IPS-18a (cell line): ENCODE results near the gene IL15RA.

Experiments used
- H3K27ac ChIP-seq: one replicate; pipeline ENCODE4 v1.5.1; 2013; ENCODE audit warnings: low read length
- H3K27me3 ChIP-seq: one replicate; pipeline ENCODE4 v1.6.1; 2013; ENCODE audit warnings: mild to moderate bottlenecking, low read length; ENCODE audit not compliant: control insufficient read depth, insufficient read depth
- H3K36me3 ChIP-seq: one replicate; pipeline ENCODE4 v1.6.1; 2013; ENCODE audit warnings: low read depth, low read length; ENCODE audit not compliant: control insufficient read depth
- H3K4me1 ChIP-seq: one replicate; pipeline ENCODE4 v1.6.1; 2013; ENCODE audit warnings: low read depth, low read length; ENCODE audit not compliant: control insufficient read depth
- H3K4me3 ChIP-seq: one replicate; pipeline ENCODE4 v1.5.1; 2013; ENCODE audit warnings: low read length
- H3K9ac ChIP-seq: one replicate; pipeline ENCODE4 v1.6.1; 2013; ENCODE audit warnings: mild to moderate bottlenecking, low read length, moderate library complexity
- H3K9me3 ChIP-seq: one replicate; pipeline ENCODE4 v1.6.1; 2013; ENCODE audit warnings: low read depth, low read length; ENCODE audit not compliant: control insufficient read depth

Gene IL15RA, protein sequence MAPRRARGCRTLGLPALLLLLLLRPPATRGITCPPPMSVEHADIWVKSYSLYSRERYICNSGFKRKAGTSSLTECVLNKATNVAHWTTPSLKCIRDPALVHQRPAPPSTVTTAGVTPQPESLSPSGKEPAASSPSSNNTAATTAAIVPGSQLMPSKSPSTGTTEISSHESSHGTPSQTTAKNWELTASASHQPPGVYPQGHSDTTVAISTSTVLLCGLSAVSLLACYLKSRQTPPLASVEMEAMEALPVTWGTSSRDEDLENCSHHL

DNA sequence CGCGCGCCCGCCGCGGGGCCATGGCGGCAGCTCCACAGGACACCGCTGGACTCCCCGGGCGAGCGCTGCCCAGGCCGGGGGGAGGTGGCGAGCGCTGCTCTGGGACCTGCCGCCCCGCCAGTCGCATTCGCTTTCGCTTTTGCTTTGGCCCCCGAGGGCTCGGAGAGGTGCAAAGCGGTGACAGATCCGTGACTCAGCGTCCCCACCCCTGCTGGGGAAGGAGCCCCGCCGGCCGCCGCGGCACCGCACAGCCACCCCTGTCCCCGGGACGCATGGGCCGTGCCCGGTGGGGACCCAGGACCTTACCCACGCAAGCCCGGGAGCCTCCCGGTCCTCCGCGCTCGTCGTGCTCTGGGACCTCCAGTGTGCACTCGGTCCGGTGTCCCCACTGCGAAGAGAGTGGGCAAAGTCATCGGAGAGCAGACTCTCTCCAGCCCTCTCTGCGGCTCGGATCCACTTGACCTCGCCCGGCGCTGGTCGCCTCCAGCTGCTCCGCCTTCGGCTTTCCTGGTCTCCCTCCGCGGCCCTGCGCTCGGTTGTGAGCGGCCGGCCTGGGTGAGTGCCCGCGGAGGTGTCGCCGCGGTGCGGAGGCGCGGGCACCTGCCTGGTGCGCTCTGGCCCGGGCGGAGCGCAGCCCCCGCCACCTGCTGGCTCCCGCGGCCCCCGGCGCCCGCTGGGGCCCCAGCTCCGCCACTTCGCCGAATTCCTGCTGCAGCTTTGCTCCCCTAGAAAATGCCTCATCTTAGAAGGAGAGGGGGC, at the start of gene IL15RA:
Gene IL15RA (minus strand): TSS at position 73 of the 759 bp plus-strand sequence. CDS start 51 bp downstream, at position 22.
- H3K9ac ChIP-seq, result peak within 1 kb of the TSS; percentile 17
- no peaks in the 10 kb centered on the region for H3K36me3 ChIP-seq
- peaks cover 64% of the 10 kb centered on the region for H3K27me3 ChIP-seq
- H3K9me3 ChIP-seq, result no peaks in the 10 kb centered on the region
- peak within 1 kb of the TSS; percentile 74 for H3K4me3 ChIP-seq
- no peaks in the 10 kb centered on the region for H3K4me1 ChIP-seq
- no peak within 1 kb of the TSS for H3K27ac ChIP-seq

DNA sequence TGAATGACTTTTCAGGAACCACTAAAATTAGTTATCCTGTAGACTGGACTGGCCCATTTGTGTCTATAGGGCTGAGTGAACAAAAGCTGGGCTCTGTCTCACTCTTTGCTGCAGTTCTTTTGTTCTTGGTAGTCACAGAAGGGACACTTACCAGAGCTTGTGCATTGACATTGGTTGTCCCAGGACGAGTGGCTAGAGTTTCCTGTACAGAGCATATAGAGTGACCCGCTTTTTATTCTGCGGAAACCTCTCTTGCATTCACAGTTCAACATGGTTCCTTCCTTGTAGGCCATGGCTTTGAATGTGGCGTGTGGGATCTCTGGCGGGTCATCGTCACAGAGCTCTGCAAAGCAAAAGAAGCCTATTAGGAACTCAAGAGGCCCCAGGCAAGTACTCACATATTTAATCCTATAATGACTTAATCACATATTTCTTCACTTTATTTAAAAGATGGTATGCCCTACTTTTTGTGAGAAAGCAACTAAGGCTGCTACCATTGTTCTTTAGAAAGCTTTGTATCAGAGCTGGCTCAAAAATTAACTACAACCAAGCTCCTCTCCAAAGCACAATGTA, 48.4 kb upstream of the IL15RA start:
- no peak overlapping the region for H3K9ac ChIP-seq
- no peaks in the 10 kb centered on the region for H3K36me3 ChIP-seq
- no peak overlapping the region for H3K4me3 ChIP-seq
- H3K4me1 ChIP-seq, result no peaks in the 10 kb centered on the region
- peaks cover 7% of the 10 kb centered on the region for H3K9me3 ChIP-seq
- H3K27ac ChIP-seq, result no peak overlapping the region
- no peaks in the 10 kb centered on the region for H3K27me3 ChIP-seq

DNA sequence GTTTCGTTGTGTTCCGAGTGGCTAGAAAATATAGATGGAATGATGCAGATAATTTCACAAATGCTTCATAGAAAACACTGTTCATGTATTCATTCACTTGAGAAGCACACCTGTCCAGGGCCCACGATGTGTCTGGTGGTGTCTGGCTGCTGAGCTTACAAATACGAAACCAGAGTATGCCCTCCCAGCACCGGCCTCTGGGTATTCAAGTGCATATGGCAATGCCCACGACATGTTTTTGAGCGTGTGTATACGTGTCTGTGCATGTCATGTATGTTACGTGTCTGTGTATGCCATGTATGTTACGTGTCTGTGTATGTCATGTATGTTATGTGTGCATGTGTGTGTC, 47.0 kb upstream of the IL15RA start:
- Histone ChIP-seq H3K27me3 (no peaks in the 10 kb centered on the region), H3K36me3 (no peaks in the 10 kb centered on the region), H3K4me3 (no peak overlapping the region), H3K9me3 (no peaks in the 10 kb centered on the region), H3K9ac (no peak overlapping the region), H3K4me1 (no peaks in the 10 kb centered on the region), H3K27ac (no peak overlapping the region)

DNA sequence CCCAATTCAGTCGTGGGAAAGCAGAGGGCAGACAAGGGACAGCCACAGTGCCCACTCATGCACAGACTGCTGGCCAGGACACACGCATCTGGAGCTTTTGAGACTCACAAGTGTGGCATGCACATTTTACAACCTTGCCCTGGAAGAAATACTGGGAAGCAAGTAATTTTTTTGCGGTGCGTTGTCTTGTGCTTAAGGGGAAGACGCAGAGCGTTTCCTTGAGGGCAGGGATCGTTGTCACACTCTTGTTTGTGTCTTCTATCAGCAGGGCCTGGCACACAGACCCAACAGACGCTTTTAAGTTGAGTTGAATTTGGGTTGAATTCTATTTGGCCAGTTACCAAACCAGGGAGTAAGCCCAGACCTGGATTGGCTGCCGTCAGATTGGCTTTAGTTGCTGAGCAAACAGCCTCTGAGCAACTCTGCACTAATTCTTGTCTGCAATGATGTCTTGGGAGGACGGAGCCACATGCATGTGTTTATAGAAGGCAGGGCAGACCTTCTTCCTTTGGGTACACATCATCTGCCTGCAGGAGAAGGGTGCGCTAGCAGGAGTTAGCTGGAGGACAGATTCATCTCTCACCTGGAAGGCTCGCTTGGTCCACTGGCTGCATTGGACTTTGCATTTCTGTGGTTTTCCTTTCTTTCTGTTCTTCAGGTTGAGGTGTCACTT, 46.5 kb upstream of the IL15RA start:
- Histone ChIP-seq H3K4me1 (no peaks in the 10 kb centered on the region), H3K36me3 (no peaks in the 10 kb centered on the region), H3K27me3 (no peaks in the 10 kb centered on the region), H3K4me3 (no peak overlapping the region), H3K9me3 (no peaks in the 10 kb centered on the region), H3K27ac (no peak overlapping the region), H3K9ac (no peak overlapping the region)

DNA sequence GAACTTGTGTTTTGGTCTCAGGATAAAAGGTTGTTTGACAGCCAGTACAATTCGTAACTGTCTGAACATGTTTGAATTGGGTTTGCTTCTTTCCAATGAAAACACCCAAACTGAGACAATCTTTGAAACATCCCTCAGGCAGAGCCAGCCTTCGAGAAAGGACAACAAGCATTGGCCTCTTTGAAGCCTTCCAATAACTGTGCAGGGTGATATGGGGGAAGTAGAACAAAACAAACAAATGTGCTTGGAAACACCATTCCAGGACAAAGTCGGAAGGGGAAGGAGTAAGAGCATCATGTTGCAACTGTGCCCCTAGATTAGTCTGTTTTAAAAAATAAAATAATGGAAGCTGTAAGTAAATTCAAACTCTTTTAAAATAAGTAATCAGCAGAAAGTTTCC, 45.3 kb upstream of the IL15RA start:
- Histone ChIP-seq H3K4me3 (no peak overlapping the region), H3K27me3 (no peaks in the 10 kb centered on the region), H3K9ac (no peak overlapping the region), H3K4me1 (no peaks in the 10 kb centered on the region), H3K27ac (no peak overlapping the region), H3K36me3 (no peaks in the 10 kb centered on the region), H3K9me3 (no peaks in the 10 kb centered on the region)

DNA sequence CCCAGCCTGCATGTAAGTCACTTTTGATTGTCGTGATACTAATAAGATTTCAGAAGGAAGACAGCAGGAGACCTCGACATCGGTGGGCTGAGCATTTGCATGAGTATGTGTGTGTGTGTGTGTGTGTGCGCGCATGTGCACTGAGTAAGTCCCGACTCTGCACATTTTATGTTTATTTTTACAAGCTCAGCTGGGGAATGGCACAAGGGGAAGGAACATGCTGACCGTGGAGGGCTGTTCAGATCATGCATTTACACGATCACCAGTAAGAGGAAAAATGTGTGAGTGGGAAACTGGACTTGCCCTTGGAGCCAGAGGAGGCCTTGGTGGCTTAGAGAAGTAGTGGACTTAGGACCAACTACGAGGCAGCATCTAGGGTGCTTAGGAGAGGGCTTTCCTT, 43.5 kb upstream of the IL15RA start:
- H3K36me3 ChIP-seq, result no peaks in the 10 kb centered on the region
- H3K9me3 ChIP-seq, result no peaks in the 10 kb centered on the region
- H3K9ac ChIP-seq, result no peak overlapping the region
- H3K4me1 ChIP-seq, result no peaks in the 10 kb centered on the region
- no peak overlapping the region for H3K4me3 ChIP-seq
- no peak overlapping the region for H3K27ac ChIP-seq
- no peaks in the 10 kb centered on the region for H3K27me3 ChIP-seq

DNA sequence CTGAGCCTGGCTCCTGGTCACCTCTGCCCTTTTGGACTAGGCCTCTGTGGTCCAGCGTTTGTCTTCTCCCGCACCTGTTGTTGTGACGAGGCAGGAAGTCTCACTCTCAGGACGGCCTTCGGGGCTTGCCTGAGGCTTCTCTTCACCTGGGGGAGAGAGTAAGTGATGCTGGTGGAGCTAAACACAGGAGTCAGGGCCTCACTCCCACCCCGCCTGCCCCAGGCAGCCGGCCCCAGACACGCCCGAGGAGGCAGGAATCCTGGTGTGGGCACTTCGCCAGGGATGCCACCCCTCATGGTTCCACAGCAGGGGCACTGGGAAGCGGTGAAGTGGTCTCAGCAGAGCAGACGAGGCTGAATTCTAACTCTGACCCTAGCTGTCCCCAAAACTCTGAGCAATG, 42.5 kb upstream of the IL15RA start:
- no peak overlapping the region for H3K4me3 ChIP-seq
- no peak overlapping the region for H3K9ac ChIP-seq
- H3K27me3 ChIP-seq, result no peaks in the 10 kb centered on the region
- H3K27ac ChIP-seq, result no peak overlapping the region
- H3K9me3 ChIP-seq, result no peaks in the 10 kb centered on the region
- H3K4me1 ChIP-seq, result no peaks in the 10 kb centered on the region
- no peaks in the 10 kb centered on the region for H3K36me3 ChIP-seq

DNA sequence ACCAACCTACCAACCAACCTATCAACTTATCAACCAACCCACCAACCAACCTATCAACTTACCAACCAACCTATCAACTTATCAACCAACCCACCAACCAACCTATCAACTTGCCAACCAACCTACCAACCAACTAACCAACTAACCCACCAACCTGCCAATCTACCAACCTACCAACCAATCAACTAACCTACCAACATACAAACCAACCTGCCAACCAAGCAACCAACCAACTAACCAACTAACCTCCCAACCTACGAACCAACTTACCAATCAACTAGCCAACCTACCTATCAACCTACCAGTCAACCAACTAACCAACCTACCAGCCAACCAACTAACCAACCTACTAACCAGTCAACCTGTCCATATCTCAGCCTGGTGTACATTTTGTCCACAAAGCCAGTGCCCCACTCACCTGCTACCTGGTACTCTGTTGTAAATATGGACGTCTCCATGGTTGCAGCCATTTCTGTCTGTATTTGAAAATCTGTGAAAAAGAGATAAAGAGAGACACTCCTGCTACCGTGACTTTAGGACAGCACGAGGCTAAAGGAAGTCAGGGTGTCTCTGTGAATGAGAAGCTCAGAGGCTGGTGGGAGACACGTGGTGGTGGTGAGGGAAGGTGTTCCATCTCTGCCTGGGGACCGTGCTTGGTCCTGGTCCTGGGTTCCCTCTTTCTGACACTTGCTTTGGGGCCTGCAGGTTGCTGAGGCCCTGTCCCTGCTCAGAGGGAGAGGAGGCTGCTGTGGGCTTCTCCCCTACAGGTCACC, 41.9 kb upstream of the IL15RA start:
- H3K4me1 ChIP-seq, result no peaks in the 10 kb centered on the region

DNA sequence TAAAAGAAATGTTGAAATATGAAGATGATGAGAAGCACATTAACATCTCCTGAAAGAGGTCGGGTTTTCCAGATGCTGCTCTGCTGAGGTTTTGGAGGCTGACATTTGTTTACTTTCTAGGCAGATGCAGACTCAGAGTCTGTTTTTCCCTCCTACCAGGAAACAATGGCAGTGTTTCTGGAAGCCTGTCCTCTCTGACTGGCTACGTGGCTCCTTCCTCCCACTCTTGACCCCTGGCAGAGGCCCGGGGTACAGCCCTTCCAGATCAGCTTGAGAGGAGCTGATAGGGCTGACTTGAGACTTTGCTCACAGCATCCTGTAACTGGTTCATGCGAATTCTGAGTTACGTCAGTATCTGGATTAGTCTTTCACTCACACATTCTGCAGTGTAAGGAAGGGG, 41.1 kb upstream of the IL15RA start:
- Histone ChIP-seq H3K9ac (no peak overlapping the region), H3K9me3 (no peaks in the 10 kb centered on the region), H3K4me3 (no peak overlapping the region), H3K27ac (no peak overlapping the region), H3K27me3 (no peaks in the 10 kb centered on the region), H3K36me3 (no peaks in the 10 kb centered on the region), H3K4me1 (no peaks in the 10 kb centered on the region)

More for the DNA sequence above, 41.9 kb upstream of the IL15RA start:
- H3K27me3 ChIP-seq, result no peaks in the 10 kb centered on the region
- no peaks in the 10 kb centered on the region for H3K36me3 ChIP-seq
- H3K9me3 ChIP-seq, result no peaks in the 10 kb centered on the region
- H3K4me3 ChIP-seq, result no peak overlapping the region
- H3K9ac ChIP-seq, result no peak overlapping the region
- no peak overlapping the region for H3K27ac ChIP-seq

DNA sequence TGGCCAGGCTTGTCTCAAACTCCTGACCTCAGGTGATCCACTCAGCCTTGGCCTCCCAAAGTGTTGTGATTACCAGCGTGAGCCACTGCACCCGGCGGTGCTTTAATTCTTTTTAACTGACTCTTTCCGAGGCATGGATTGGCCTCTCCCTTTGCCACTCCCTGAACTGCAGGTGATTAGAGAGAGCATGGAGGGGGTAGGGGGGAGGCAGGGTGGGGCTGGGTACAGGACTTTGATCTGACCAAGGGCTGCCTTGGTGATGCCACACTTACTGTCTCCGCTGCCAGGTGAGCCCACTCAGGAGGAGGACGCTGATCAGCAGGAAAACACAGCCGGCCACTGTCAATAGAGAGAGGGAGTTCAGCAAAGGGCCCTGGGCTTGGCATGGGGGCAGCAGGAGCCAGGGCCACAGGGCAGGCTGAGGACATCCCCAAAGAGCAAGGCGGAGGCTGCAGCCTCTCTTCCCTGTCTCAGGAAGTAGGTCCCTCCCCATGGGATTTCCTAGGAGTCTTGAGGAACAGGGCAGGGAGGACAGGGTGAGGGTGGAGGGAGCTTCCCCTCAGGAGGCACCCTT, 40.5 kb upstream of the IL15RA start:
- no peak overlapping the region for H3K27ac ChIP-seq
- H3K36me3 ChIP-seq, result no peaks in the 10 kb centered on the region
- no peaks in the 10 kb centered on the region for H3K27me3 ChIP-seq
- no peaks in the 10 kb centered on the region for H3K9me3 ChIP-seq
- no peak overlapping the region for H3K9ac ChIP-seq
- H3K4me1 ChIP-seq, result no peaks in the 10 kb centered on the region
- no peak overlapping the region for H3K4me3 ChIP-seq
